Stimulated activated naive CD8-positive, alpha-beta T cell treated with anti-CD3 and anti-CD28 coated beads, Interleukin-15, Interleukin-2, amounts not matched to agents 100 U/mL and 50 U/mL, for 24 hours (primary cell): Measurements from ENCODE around the gene TMEM132A.
A peak's percentile ranks its signal among the peaks of the same experiment; 100 is the strongest.

ENCODE experiments used
- ATAC-seq: fragments of 150-1000 bp; cut with Tn5 transposase; one replicate; pipeline ENCODE4 v1.10.0; 2021
- DNase-seq: peaks from one replicate; pipeline ENCODE4 v3.0.0; 2021

The TMEM132A gene

GRCh38 chr11:60937811-60938210, 13.6 kb downstream of the TMEM132A start:
- DNase-seq (no peak), ATAC-seq (no peak)

- no peak for ATAC-seq
- no peak for DNase-seq
These were observed 14.2 kb downstream of the TMEM132A start for GRCh38 chr11:60938500-60938899.

- DNase-seq, result no peak
- ATAC-seq, result no peak
These were observed 15.0 kb downstream of the TMEM132A start for GRCh38 chr11:60939301-60939700.

GRCh38 chr11:60939855-60940254, 15.6 kb downstream of the TMEM132A start:
- DNase-seq (no peak), ATAC-seq (no peak)

GRCh38 chr11:60941371-60942119, 17.3 kb downstream of the TMEM132A start:
- DNase-seq (no peak), ATAC-seq (no peak)

- ATAC-seq (no peak), DNase-seq (no peak)
These were observed 18.0 kb downstream of the TMEM132A start for GRCh38 chr11:60942219-60942618.

- no peak for ATAC-seq
- no peak for DNase-seq
These were observed 18.8 kb downstream of the TMEM132A start for GRCh38 chr11:60942970-60943565.

- no peak for ATAC-seq
- no peak for DNase-seq
These were observed 20.4 kb downstream of the TMEM132A start for GRCh38 chr11:60944490-60945294.

- no peak for ATAC-seq
- DNase-seq, result no peak
These were observed 21.0 kb downstream of the TMEM132A start for GRCh38 chr11:60945295-60945667.

GRCh38 chr11:60946601-60947264, 22.5 kb downstream of the TMEM132A start:
- ATAC-seq, result no peak
- no peak for DNase-seq

GRCh38 chr11:60947700-60948099, 23.4 kb downstream of the TMEM132A start:
- ATAC-seq (no peak), DNase-seq (no peak)

- DNase-seq, result no peak
These were observed 24.0 kb downstream of the TMEM132A start for GRCh38 chr11:60948250-60948649.

GRCh38 chr11:60950024-60950423, 25.8 kb downstream of the TMEM132A start:
- DNase-seq, result no peak
- no peak for ATAC-seq

More at GRCh38 chr11:60948250-60948649, 24.0 kb downstream of the TMEM132A start:
- ATAC-seq, result no peak

- ATAC-seq (peak; percentile 31), DNase-seq (peak; percentile 46)
These were observed 26.8 kb downstream of the TMEM132A start for GRCh38 chr11:60950933-60951605.

GRCh38 chr11:60951606-60951903, 27.3 kb downstream of the TMEM132A start:
- DNase-seq, result no peak
- ATAC-seq, result no peak

GRCh38 chr11:60951904-60952741, 27.9 kb downstream of the TMEM132A start, which contains the start of gene SLC15A3:
Gene SLC15A3, minus strand, starts transcription at chr11:60952176. Its CDS starts 625 bp downstream, at chr11:60951551.
- ATAC-seq, result peak; percentile 52
- DNase-seq, result peak; percentile 49

GRCh38 chr11:60952742-60953170, 28.5 kb downstream of the TMEM132A start:
- ATAC-seq, result no peak

GRCh38 chr11:60953781-60954180, 29.5 kb downstream of the TMEM132A start:
- ATAC-seq (no peak), DNase-seq (no peak)

More at GRCh38 chr11:60952742-60953170, 28.5 kb downstream of the TMEM132A start:
- no peak for DNase-seq

GRCh38 chr11:60954421-60954820, 30.2 kb downstream of the TMEM132A start:
- DNase-seq (no peak), ATAC-seq (no peak)

- DNase-seq (no peak), ATAC-seq (no peak)
These were observed 31.3 kb downstream of the TMEM132A start for GRCh38 chr11:60955571-60955970.

- ATAC-seq (no peak), DNase-seq (no peak)
These were observed 32.9 kb downstream of the TMEM132A start for GRCh38 chr11:60957188-60957587.
